ENCODE data around the gene ADK. TPM values are rescaled to one million over a fixed set of nuclear protein-coding genes. Genes with fewer than 3 reads are reported as not detected.

ADK gene
- total and polyA plus RNA-seq, 2 of the 13 experiments (the other 11 are each of a cell fraction or from before 2014, with no cell fraction given), result 48.6 to 79.1 TPM

- no peak for TF ChIP-seq ZNF30 (CRISPR knock-in tag; IDR thresholded peaks at IDR 0.05)
- no peak for TF ChIP-seq ZNF432 (CRISPR knock-in tag; IDR thresholded peaks at IDR 0.05; ENCODE audit: borderline replicate concordance)
- no peak for TF ChIP-seq FUBP1 (CRISPR knock-in tag; IDR thresholded peaks at IDR 0.05; ENCODE audit: borderline replicate concordance)
- no peak for TF ChIP-seq ZNF800 (CRISPR knock-in tag; IDR thresholded peaks at IDR 0.05)
- no peak for TF ChIP-seq ZNF281 (CRISPR knock-in tag; IDR thresholded peaks at IDR 0.05; ENCODE audit: borderline replicate concordance)
Observed at GRCh38 chr10:74334221-74334620, 183.2 kb downstream of the ADK start (continued).

GRCh38 chr10:74335501-74335900, 184.5 kb downstream of the ADK start:
- FAIRE-seq, result no peak
- ChIA-PET CTCF (ENCODE audit: low intra/inter-chr PET ratio, low total read pairs) (no interaction called here), POLR2A (no interaction called here)
- no peak overlapping the region for H3K4me2 ChIP-seq (ENCODE audit: low read depth, low read length)
- intact Hi-C loops (cut with micrococcal nuclease; ENCODE audit: unreplicated experiment), result no loop called here
- no peaks in the 10 kb centered on the region; a peak in 1 of 5 replicates for H3K27me3 ChIP-seq (ENCODE audit: control insufficient read depth in 1 of 2, insufficient read depth in 2 of 2, low read length in 2 of 2)
- no peak for DNase-seq (ENCODE audit: low spot score)
- no peak overlapping the region for H3K4me3 ChIP-seq (replicated peaks in 1 of 3; ENCODE audit: insufficient read depth in 1 of 3, low read depth in 2 of 3, low read length in 3 of 3)
- WGBS (ENCODE audit: low lambda C conversion rate), result 98% methylated on average over 1 of the region's 1 CpG
- H3K9me3 ChIP-seq (ENCODE audit: low read length), result no peaks in the 10 kb centered on the region
- H3K27ac ChIP-seq (ENCODE audit: extremely low read length, insufficient read depth, low read length), result no peak overlapping the region
- H3K36me3 ChIP-seq (replicated peaks in 1 of 2; ENCODE audit: control insufficient read depth in 1 of 2, insufficient read depth in 2 of 2, low read length in 2 of 2), result peaks cover 2 to 7% of the 10 kb centered on the region in 2 experiments; a peak in 2 of 5 replicates
- H4K20me1 ChIP-seq (ENCODE audit: insufficient read depth, low read length), result no peaks in the 10 kb centered on the region
- H3K79me2 ChIP-seq (ENCODE audit: insufficient read depth, low read length), result no peaks in the 10 kb centered on the region
- H3K4me1 ChIP-seq (ENCODE audit: insufficient read depth, low read length), result no peaks in the 10 kb centered on the region
- no peak for ATAC-seq
- BruUV-seq (replicated peaks), result no TSS peak
- no peak overlapping the region for H2AFZ ChIP-seq (ENCODE audit: low read length)
- in situ Hi-C loops (cut with HindIII; ENCODE audit: extremely low pct_ligation_motif_present, low pct_unique_long_range_greater_than_20kb), result no loop called here
- H3K9ac ChIP-seq (ENCODE audit: insufficient read depth, low read depth, low read length), result no peak overlapping the region
- TF ChIP-seq ZNF296 (CRISPR knock-in tag; conservative IDR thresholded peaks at IDR 0.05) (no peak), AKAP8 (CRISPR knock-in tag; IDR thresholded peaks at IDR 0.05) (no peak), ZBTB37 (CRISPR knock-in tag; IDR thresholded peaks at IDR 0.05) (no peak), NFE2 (CRISPR knock-in tag; IDR thresholded peaks at IDR 0.05) (no peak), DNMT1 (CRISPR knock-in tag; IDR thresholded peaks at IDR 0.05) (no peak), ZNF709 (CRISPR knock-in tag; IDR thresholded peaks at IDR 0.05) (no peak)
